SK-N-SH (cell line): Measurements from ENCODE around the gene TNFRSF18. TPM values are rescaled to one million over a fixed set of nuclear protein-coding genes. Genes with fewer than 3 reads are reported as not detected.
"Not testable (repeated sequence)": the region's sequence is repeated elsewhere in the genome, so short reads cannot be mapped to it uniquely, and the experiment has no call there.

Experiments
- CTCF ChIA-PET: fragments of 300-600, 350-600 bp; formaldehyde crosslinking; extraction: SDS; loops from one replicate; lab custom pipeline; 2021; lab: Yijun Ruan, JAX
- POLR2A ChIA-PET: fragments of 350-600 bp; sonication (Branson Sonifier 250); formaldehyde crosslinking; extraction: SDS; loops from one replicate; lab custom pipeline; 2020; ENCODE audit warnings: antibody characterized with exemption, inconsistent platforms; lab: Yijun Ruan, JAX
- DNase-seq: peaks from one replicate; pipeline ENCODE4 v3.0.0; 2012
- H2AFZ ChIP-seq: fragments of 200-600 bp; sonication (generic); 2 replicates; pipeline ENCODE4 v1.8.1; 2016; ENCODE audit warnings: antibody characterized with exemption, mild to moderate bottlenecking, low read depth
- H3F3A ChIP-seq: fragments of 200-600 bp; sonication (generic); replicated peaks from 2 replicates; pipeline ENCODE3; 2016; ENCODE audit warnings: antibody characterized with exemption, mild to moderate bottlenecking; ENCODE audit not compliant: insufficient read depth
- H3K27ac ChIP-seq, 2 experiments: fragments of 200-500 bp in 1 of 2; fragments of 200-600 bp in 1 of 2; sonication (Bioruptor generic) in 1 of 2; sonication (generic), shearing (Covaris generic) in 1 of 2; 2 replicates each; pipeline versions ENCODE4 v1.5.1 to v1.6.1; 2014 to 2016; ENCODE audit warnings: low read depth in 2 of 2, inconsistent platforms in 1 of 2, low read length in 1 of 2, mild to moderate bottlenecking in 1 of 2, mixed read lengths in 1 of 2
- H3K27me3 ChIP-seq: fragments of 200-600 bp; sonication (generic), shearing (Covaris generic); 2 replicates; pipeline ENCODE4 v1.6.1; 2016; ENCODE audit warnings: mixed run types; ENCODE audit not compliant: insufficient read depth
- H3K36me3 ChIP-seq, 2 experiments: fragments of 200-500 bp in 1 of 2; fragments of 200-600 bp in 1 of 2; sonication (Bioruptor generic) in 1 of 2; sonication (generic) in 1 of 2; replicated peaks in 1 of 2; 2 replicates each; pipeline versions ENCODE3 to v1.5.1; 2014 to 2016; ENCODE audit warnings: low read length in 1 of 2, mild to moderate bottlenecking in 1 of 2; ENCODE audit not compliant: insufficient read depth in 2 of 2, control insufficient read depth in 1 of 2
- H3K4me1 ChIP-seq, 2 experiments: fragments of 200-500 bp in 1 of 2; fragments of 200-600 bp in 1 of 2; sonication (Bioruptor generic) in 1 of 2; sonication (generic), shearing (Covaris generic) in 1 of 2; 2 replicates each; pipeline versions ENCODE4 v1.5.1 to v1.6.1; 2014 to 2016; ENCODE audit warnings: low read depth in 1 of 2, low read length in 1 of 2, mixed run types in 1 of 2; ENCODE audit not compliant: insufficient read depth in 2 of 2, control insufficient read depth in 1 of 2
- H3K4me2 ChIP-seq: fragments of 200-600 bp; sonication (generic), shearing (Covaris generic); 2 replicates; pipeline ENCODE4 v1.6.1; 2017; ENCODE audit warnings: mixed run types
- H3K4me3 ChIP-seq, 2 experiments: fragments of 200-500 bp in 1 of 2; fragments of 200-600 bp in 1 of 2; sonication (Bioruptor generic) in 1 of 2; sonication (generic), shearing (Covaris generic) in 1 of 2; 2 replicates each; pipeline versions ENCODE4 v1.5.1 to v1.8.1; 2014 to 2016; ENCODE audit warnings: low read depth in 2 of 2, inconsistent platforms in 1 of 2, low read length in 1 of 2, mild to moderate bottlenecking in 1 of 2, mixed read lengths in 1 of 2, moderate library complexity in 1 of 2
- H3K79me2 ChIP-seq: fragments of 200-600 bp; sonication (generic); 2 replicates; pipeline ENCODE4 v1.8.1; 2017; ENCODE audit warnings: mild to moderate bottlenecking; ENCODE audit not compliant: insufficient read depth
- H3K9ac ChIP-seq: fragments of 200-600 bp; sonication (generic); 2 replicates; pipeline ENCODE4 v1.6.1; 2017; ENCODE audit warnings: mixed run types
- H3K9me2 ChIP-seq: fragments of 200-600 bp; sonication (generic); 2 replicates; pipeline ENCODE4 v1.6.1; 2017; ENCODE audit warnings: mixed run types
- H3K9me3 ChIP-seq: fragments of 200-600 bp; sonication (generic); 2 replicates; pipeline ENCODE4 v1.6.1; 2017; ENCODE audit warnings: mixed run types, mild to moderate bottlenecking, moderate library complexity
- H4K20me1 ChIP-seq: fragments of 200-600 bp; sonication (generic); 2 replicates; pipeline ENCODE4 v1.6.1; 2017; ENCODE audit warnings: mild to moderate bottlenecking, mixed run types; ENCODE audit not compliant: insufficient read depth
- EZH2phosphoT487 ChIP-seq: fragments of 200-600 bp; sonication (generic); IDR thresholded peaks from 2 replicates; pipeline ENCODE4 v1.6.1; 2017; ENCODE audit warnings: low read depth, mixed run types, mild to moderate bottlenecking, antibody characterized with exemption, moderate library complexity, borderline replicate concordance
- FOSL2 ChIP-seq: IDR thresholded peaks from 2 replicates; pipeline ENCODE4 v1.4.0; 2012; ENCODE audit warnings: low read depth, mild to moderate bottlenecking, moderate library complexity, borderline replicate concordance
- FOXM1 ChIP-seq: IDR thresholded peaks from 2 replicates; pipeline ENCODE4 v1.4.0; 2012; ENCODE audit warnings: low read depth, mild to moderate bottlenecking
- GATA2 ChIP-seq: sonication (generic); formaldehyde crosslinking; IDR thresholded peaks from 2 replicates; pipeline ENCODE4 v1.5.0; 2020; ENCODE audit warnings: mild to moderate bottlenecking, missing genetic modification reagents
- MAX ChIP-seq: IDR thresholded peaks from 2 replicates; pipeline ENCODE4 v1.4.0; 2012; ENCODE audit warnings: low read depth
- MXI1 ChIP-seq: IDR thresholded peaks from 2 replicates; pipeline ENCODE4 v1.6.1; 2012; ENCODE audit warnings: mild to moderate bottlenecking, low read depth, low read length, improper control_type of control experiment
- POLR2AphosphoS5 ChIP-seq: IDR thresholded peaks from 2 replicates; pipeline ENCODE4 v1.6.1; 2012; ENCODE audit warnings: low read depth, low read length
- RXRA ChIP-seq: IDR thresholded peaks from 2 replicates; pipeline ENCODE4 v1.4.0; 2012; ENCODE audit warnings: low read depth, mild to moderate bottlenecking, borderline replicate concordance
- SIN3A ChIP-seq: IDR thresholded peaks from 2 replicates; pipeline ENCODE4 v1.6.1; 2012; ENCODE audit warnings: low read depth, mild to moderate bottlenecking, low read length, moderate library complexity, borderline replicate concordance
- TCF12 ChIP-seq: IDR thresholded peaks from 2 replicates; pipeline ENCODE4 v1.4.0; 2012
- TEAD4 ChIP-seq: IDR thresholded peaks from 2 replicates; pipeline ENCODE4 v1.4.0; 2012; ENCODE audit warnings: mild to moderate bottlenecking, borderline replicate concordance; ENCODE audit not compliant: insufficient read depth
- USF1 ChIP-seq: IDR thresholded peaks from 2 replicates; pipeline ENCODE4 v1.4.0; 2012; ENCODE audit warnings: low read depth, borderline replicate concordance
- YY1 ChIP-seq: IDR thresholded peaks from 2 replicates; pipeline ENCODE4 v1.4.0; 2012; ENCODE audit warnings: low read depth, mild to moderate bottlenecking
- ZBTB33 ChIP-seq: IDR thresholded peaks from 2 replicates; pipeline ENCODE4 v1.4.0; 2012; ENCODE audit warnings: low read depth, borderline replicate concordance
- WGBS: methylation state at CpG from one replicate; pipeline ENCODE4 v1.1.6; 2017; ENCODE audit warnings: low lambda C conversion rate; 5-methylcytosine and 5-hydroxymethylcytosine counted together
- polyA plus RNA-seq, 3 experiments: library from polyadenylated mRNA; depleted of rRNA; stranded (reverse); fragments of >200 nt; gene quantifications; 2 replicates each; pipeline ENCODE4 v1.2.3, GENCODE V29; 2012
- TF ChIP-seq, protein P1 (sequence below): fragments of 150-350 bp; IDR thresholded peaks from 2 replicates; pipeline ENCODE4 v1.6.1; 2017; ENCODE audit warnings: antibody characterized with exemption, low read length, low read depth, borderline replicate concordance

The TNFRSF18 gene
- polyA plus RNA-seq, 1 of the 3 experiments (the other 2 are of a cell fraction), result 0.05 TPM

- no peaks in the 10 kb centered on the region for H3K9me3 ChIP-seq
- no peak for TF ChIP-seq SIN3A
- TF ChIP-seq FOSL2, result no peak
- no peak for TF ChIP-seq FOXM1
- TF ChIP-seq GATA2, result no peak
- no peak for TF ChIP-seq USF1
- TF ChIP-seq, protein P1, sequence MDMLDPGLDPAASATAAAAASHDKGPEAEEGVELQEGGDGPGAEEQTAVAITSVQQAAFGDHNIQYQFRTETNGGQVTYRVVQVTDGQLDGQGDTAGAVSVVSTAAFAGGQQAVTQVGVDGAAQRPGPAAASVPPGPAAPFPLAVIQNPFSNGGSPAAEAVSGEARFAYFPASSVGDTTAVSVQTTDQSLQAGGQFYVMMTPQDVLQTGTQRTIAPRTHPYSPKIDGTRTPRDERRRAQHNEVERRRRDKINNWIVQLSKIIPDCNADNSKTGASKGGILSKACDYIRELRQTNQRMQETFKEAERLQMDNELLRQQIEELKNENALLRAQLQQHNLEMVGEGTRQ, result no peak
- TF ChIP-seq RXRA, result no peak
- TF ChIP-seq YY1, result no peak
- no peak for TF ChIP-seq ZBTB33
- TF ChIP-seq TCF12, result no peak
- TF ChIP-seq TEAD4, result no peak
- no peak for TF ChIP-seq EZH2phosphoT487
- TF ChIP-seq MXI1, result no peak
- TF ChIP-seq, all 33 proteins: peak for 0
- POLR2A ChIA-PET, result no interaction called here
These were observed 46.9 kb upstream of the TNFRSF18 start for GRCh38 chr1:1253314-1253713.

GRCh38 chr1:1250786-1251284, 44.4 kb upstream of the TNFRSF18 start:
- TF ChIP-seq MAX (0 out of 2 replicates have a peak, but pooled peaks have one; percentile 37), POLR2AphosphoS5 (no peak), SIN3A (no peak), TEAD4 (no peak)
- TF ChIP-seq, protein P1, result no peak
- H3K4me3 ChIP-seq, result no peak overlapping the region
- H3K36me3 ChIP-seq, result peaks cover 0 to 27% of the 10 kb centered on the region in 2 experiments
- no peaks in the 10 kb centered on the region for H3F3A ChIP-seq
- WGBS, result 89% methylated on average over 11 of the region's 16 CpGs
- no peaks in the 10 kb centered on the region for H4K20me1 ChIP-seq
- ChIA-PET POLR2A (interaction anchor here (0.6 to 1.4 kb wide), 2 partner anchors 12 to 62 kb away, joined by 3 read pairs; no protein-coding TSS in a partner anchor), CTCF (interaction anchor here (0.6 to 3.3 kb wide), 13 partner anchors 10 to 249 kb away, joined by 3 to 61 read pairs (median 4); no protein-coding TSS in a partner anchor)
- no peaks in the 10 kb centered on the region for H3K9me3 ChIP-seq
- H2AFZ ChIP-seq, result no peak overlapping the region
- no peak overlapping the region for H3K9ac ChIP-seq
- no peaks in the 10 kb centered on the region; a peak in 1 of 4 replicates for H3K4me1 ChIP-seq
- no peaks in the 10 kb centered on the region for H3K27me3 ChIP-seq
- DNase-seq, result no peak
- H3K27ac ChIP-seq, result peak overlapping the region in 1 of 2 experiments; percentile 6; a peak in 1 of 4 replicates
- no peaks in the 10 kb centered on the region for H3K9me2 ChIP-seq
- no peaks in the 10 kb centered on the region for H3K79me2 ChIP-seq
- H3K4me2 ChIP-seq, result no peak overlapping the region

More at GRCh38 chr1:1253314-1253713, 46.9 kb upstream of the TNFRSF18 start:
- Histone ChIP-seq H2AFZ (no peak overlapping the region), H3K4me2 (no peak overlapping the region), H3F3A (no peaks in the 10 kb centered on the region), H3K36me3 (peaks cover 0 to 37% of the 10 kb centered on the region in 2 experiments), H3K9me2 (no peaks in the 10 kb centered on the region), H3K27me3 (no peaks in the 10 kb centered on the region), H3K79me2 (no peaks in the 10 kb centered on the region), H3K4me1 (no peaks in the 10 kb centered on the region; a peak in 1 of 4 replicates), H3K4me3 (no peak overlapping the region), H3K27ac (no peak overlapping the region), H3K9ac (no peak overlapping the region), H4K20me1 (0 out of 2 replicates have a peak, but pooled peaks cover 3% of the 10 kb centered on the region)
- WGBS, result 97% methylated on average over 8 of the region's 12 CpGs
- CTCF ChIA-PET, result interaction anchor here (1.4 kb wide), 1 partner anchor 131 kb away, joined by 6 read pairs; no protein-coding TSS in a partner anchor
- DNase-seq, result no peak

- H3K9me3 ChIP-seq, H3K27ac ChIP-seq, DNase-seq, H3F3A ChIP-seq, H3K9me2 ChIP-seq, H4K20me1 ChIP-seq, H3K4me3 ChIP-seq, H3K36me3 ChIP-seq, H3K9ac ChIP-seq, H2AFZ ChIP-seq, H3K4me1 ChIP-seq, POLR2A ChIA-PET, H3K79me2 ChIP-seq, H3K27me3 ChIP-seq, H3K4me2 ChIP-seq: not testable (repeated sequence)
- CTCF ChIA-PET, result interaction anchor here (1.4 to 3.3 kb wide), 2 partner anchors 36 to 126 kb away, joined by 3 to 19 read pairs; no protein-coding TSS in a partner anchor
- 84% methylated on average over 5 of the region's 21 CpGs for WGBS
These were observed 41.9 kb upstream of the TNFRSF18 start for GRCh38 chr1:1248009-1248913.
